ENCODE measurements around the gene INCENP.

INCENP gene

DNA sequence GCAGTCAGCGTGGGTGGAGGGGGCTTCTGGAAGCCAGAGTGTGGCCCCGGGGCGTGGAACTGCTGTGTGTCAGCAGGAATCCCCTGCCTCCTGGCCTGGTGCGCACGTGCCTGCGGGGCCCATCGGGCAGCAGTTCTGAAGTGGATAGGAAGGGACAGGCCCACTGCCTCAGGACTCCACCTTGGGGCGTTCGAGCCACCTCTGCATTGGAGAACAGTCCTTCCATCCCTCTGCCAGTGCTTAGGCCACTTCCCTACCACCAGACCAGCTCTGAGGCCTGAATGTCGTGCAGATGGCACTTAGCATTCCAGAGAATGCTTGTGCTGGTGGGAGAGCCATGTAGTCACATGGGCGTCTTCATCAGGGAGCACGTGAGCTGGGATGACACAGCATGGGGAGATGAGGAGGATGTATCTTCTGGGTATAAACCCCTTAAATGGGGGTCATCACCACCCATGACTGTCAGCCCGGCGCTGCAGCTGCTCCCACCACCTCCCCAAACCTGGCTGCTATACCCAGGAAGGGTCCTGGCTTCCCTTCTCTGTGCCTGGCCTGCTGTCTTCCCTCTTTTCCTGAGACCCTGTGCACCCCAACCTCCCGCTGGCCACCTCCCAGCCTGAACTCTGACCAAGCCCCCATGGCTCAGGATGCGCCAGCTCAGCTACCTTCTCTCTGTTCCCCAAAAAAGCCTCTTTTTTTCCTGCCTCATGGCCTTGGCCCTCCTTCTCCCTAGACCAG, 9.7 kb downstream of the INCENP start:
- in situ Hi-C loops (cut with MboI; ENCODE audit: low pct_unique_long_range_greater_than_20kb, low sequenced_read_pairs, unreplicated experiment), result no loop called here
- DNase-seq (ENCODE audit: low spot score), result no peak
- TF ChIP-seq, protein P1, sequence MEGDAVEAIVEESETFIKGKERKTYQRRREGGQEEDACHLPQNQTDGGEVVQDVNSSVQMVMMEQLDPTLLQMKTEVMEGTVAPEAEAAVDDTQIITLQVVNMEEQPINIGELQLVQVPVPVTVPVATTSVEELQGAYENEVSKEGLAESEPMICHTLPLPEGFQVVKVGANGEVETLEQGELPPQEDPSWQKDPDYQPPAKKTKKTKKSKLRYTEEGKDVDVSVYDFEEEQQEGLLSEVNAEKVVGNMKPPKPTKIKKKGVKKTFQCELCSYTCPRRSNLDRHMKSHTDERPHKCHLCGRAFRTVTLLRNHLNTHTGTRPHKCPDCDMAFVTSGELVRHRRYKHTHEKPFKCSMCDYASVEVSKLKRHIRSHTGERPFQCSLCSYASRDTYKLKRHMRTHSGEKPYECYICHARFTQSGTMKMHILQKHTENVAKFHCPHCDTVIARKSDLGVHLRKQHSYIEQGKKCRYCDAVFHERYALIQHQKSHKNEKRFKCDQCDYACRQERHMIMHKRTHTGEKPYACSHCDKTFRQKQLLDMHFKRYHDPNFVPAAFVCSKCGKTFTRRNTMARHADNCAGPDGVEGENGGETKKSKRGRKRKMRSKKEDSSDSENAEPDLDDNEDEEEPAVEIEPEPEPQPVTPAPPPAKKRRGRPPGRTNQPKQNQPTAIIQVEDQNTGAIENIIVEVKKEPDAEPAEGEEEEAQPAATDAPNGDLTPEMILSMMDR (IDR thresholded peaks at IDR 0.05; ENCODE audit: extremely low read depth, insufficient read depth, missing control alignments), result no peak

DNA sequence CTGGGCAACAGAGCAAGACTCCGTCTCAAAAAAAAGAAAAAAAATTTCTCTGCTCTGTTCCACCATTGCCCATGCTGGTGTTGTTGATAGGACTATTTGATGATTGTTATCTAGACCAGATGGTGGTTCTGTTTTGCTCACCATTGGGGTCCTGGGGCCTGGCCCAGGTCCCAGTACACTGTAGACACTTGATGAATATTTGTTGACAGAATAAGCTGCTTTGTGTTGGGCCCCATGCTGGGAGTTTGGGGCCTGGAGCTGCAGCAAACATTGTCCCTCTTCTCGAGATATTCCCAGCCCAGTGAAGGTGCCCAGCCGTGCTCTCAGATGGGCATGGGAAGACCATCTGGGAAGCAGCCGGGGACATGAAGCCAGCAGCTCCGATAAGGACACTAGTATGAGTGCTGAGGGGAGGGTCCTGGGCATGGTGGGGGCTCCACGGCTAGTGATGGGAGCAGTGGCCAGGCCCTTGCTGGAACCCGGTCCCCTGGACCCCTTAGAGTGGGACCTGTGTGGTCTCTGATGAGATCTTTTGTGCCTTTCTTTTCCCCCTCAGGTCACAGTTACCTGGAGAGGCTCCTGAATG, 13.6 kb downstream of the INCENP start:
- TF ChIP-seq, protein P1 (IDR thresholded peaks at IDR 0.05; ENCODE audit: extremely low read depth, insufficient read depth, missing control alignments), result no peak
- in situ Hi-C loops (cut with MboI; ENCODE audit: low pct_unique_long_range_greater_than_20kb, low sequenced_read_pairs, unreplicated experiment), result no loop called here
- DNase-seq (ENCODE audit: low spot score), result no peak

- DNase-seq (ENCODE audit: low spot score), result no peak
- in situ Hi-C loops (cut with MboI; ENCODE audit: low pct_unique_long_range_greater_than_20kb, low sequenced_read_pairs, unreplicated experiment), result no loop called here
Measured at GRCh38 chr11:62137881-62138629, 14.2 kb downstream of the INCENP start.

GRCh38 chr11:62138630-62139425, 15.0 kb downstream of the INCENP start:
- in situ Hi-C loops (cut with MboI; ENCODE audit: low pct_unique_long_range_greater_than_20kb, low sequenced_read_pairs, unreplicated experiment), result no loop called here
- DNase-seq (ENCODE audit: low spot score), result no peak
- TF ChIP-seq, protein P1 (IDR thresholded peaks at IDR 0.05; ENCODE audit: extremely low read depth, insufficient read depth, missing control alignments), result no peak

More at GRCh38 chr11:62137881-62138629, 14.2 kb downstream of the INCENP start:
- TF ChIP-seq, protein P1 (IDR thresholded peaks at IDR 0.05; ENCODE audit: extremely low read depth, insufficient read depth, missing control alignments), result no peak

DNA sequence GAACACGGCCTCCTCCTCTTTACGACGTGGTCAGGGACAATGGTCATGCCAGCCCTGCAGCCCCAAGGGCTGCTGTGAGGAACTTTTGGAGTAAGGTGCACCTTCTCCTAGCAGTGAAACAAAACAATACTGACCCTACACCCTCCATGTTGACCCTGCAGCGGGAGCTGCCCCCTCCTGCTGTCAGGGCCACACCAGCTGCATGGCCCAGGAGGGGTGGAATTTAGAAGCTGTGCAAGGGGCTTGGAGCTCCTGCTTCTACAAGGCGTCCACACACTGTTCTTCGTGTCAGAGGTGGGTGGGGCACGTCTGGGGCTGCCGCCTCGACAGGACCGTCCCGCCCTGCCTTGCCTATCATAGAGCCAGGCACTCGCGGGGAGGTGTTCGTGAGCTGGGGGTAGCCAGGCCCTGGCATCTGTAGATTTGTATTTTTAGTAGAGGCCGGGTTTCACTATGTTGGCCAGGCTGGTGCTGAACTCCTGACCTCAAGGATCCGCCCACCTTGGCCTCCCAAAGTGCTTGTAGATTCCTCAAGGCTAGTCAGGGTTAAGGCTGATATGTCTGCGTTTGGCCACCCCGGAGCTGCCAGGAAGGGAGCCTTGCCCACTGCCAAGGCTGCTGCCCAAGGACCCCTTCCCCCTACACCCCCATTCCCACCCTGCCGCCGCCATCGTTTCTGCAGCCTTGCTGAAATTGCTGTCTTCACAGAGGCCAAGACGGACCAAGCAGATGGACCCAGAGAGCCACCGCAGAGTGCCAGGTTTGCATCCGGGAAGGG, 15.9 kb downstream of the INCENP start:
- TF ChIP-seq, protein P1 (IDR thresholded peaks at IDR 0.05; ENCODE audit: extremely low read depth, insufficient read depth, missing control alignments), result no peak
- no peak for DNase-seq (ENCODE audit: low spot score)
- in situ Hi-C loops (cut with MboI; ENCODE audit: low pct_unique_long_range_greater_than_20kb, low sequenced_read_pairs, unreplicated experiment), result no loop called here

All from GM13977 (cell line).